IMR-90 (cell line): ENCODE data around the gene CUL9. TPM values are rescaled to one million over a fixed set of nuclear protein-coding genes. Genes with fewer than 3 reads are reported as not detected.

Source experiments
- ATAC-seq: fragments of 200-7000 bp; cut with Tn5 transposase; 2 replicates; pipeline ENCODE4 v1.9.1; 2020; ENCODE audit warnings: low read depth, mild to moderate bottlenecking, moderate library complexity
- BruUV-seq: library from RNA; stranded (reverse); fragments of 400-500 nt; replicated peaks from 2 replicates; lab custom pipeline; 2021; lab: Mats Ljungman, UMichigan
- CTCF ChIA-PET: fragments of 300-600 bp; formaldehyde crosslinking; extraction: SDS; loops from one replicate; lab custom pipeline; 2021; ENCODE audit warnings: antibody characterized with exemption; lab: Yijun Ruan, JAX
- POLR2A ChIA-PET: fragments of 300-600 bp; sonication (Branson Sonifier 250); formaldehyde crosslinking; loops from one replicate; lab custom pipeline; 2022; ENCODE audit warnings: antibody characterized with exemption; ENCODE audit not compliant: unreplicated experiment; lab: Charles Lee
- DNase-seq: peaks from one replicate; pipeline ENCODE4 v3.0.0; 2013
- H2AFZ ChIP-seq: replicated peaks from 2 replicates; pipeline ENCODE3; 2013; ENCODE audit warnings: low read length, mild to moderate bottlenecking; ENCODE audit not compliant: poor library complexity
- H2AK5ac ChIP-seq: 2 replicates; pipeline ENCODE4 v1.6.1; 2013; ENCODE audit warnings: low read depth, low read length, inconsistent platforms
- H2AK9ac ChIP-seq: replicated peaks from 2 replicates; pipeline ENCODE3; 2013; ENCODE audit warnings: mild to moderate bottlenecking, low read depth, low read length, moderate library complexity; ENCODE audit not compliant: poor library complexity
- H2BK120ac ChIP-seq: 2 replicates; pipeline ENCODE4 v1.6.1; 2013; ENCODE audit warnings: low read depth, low read length, inconsistent platforms
- H2BK15ac ChIP-seq: 3 replicates; pipeline ENCODE4 v1.6.1; 2013; ENCODE audit warnings: low read depth, low read length, inconsistent platforms
- H2BK20ac ChIP-seq: 2 replicates; pipeline ENCODE4 v1.6.1; 2013; ENCODE audit warnings: low read depth, mild to moderate bottlenecking, inconsistent platforms, low read length, moderate library complexity
- H2BK5ac ChIP-seq: 2 replicates; pipeline ENCODE4 v1.6.1; 2013; ENCODE audit warnings: mild to moderate bottlenecking, low read depth, low read length, inconsistent platforms; ENCODE audit not compliant: poor library complexity, severe bottlenecking
- H3K14ac ChIP-seq: replicated peaks from 2 replicates; pipeline ENCODE4 v1.6.1; 2013; ENCODE audit warnings: low read depth, low read length, inconsistent platforms
- H3K18ac ChIP-seq: 2 replicates; pipeline ENCODE4 v1.6.1; 2013; ENCODE audit warnings: low read depth, low read length, control low read depth
- H3K23ac ChIP-seq: 2 replicates; pipeline ENCODE4 v1.6.1; 2013; ENCODE audit warnings: low read depth, low read length, inconsistent platforms
- H3K27ac ChIP-seq: 2 replicates; pipeline ENCODE4 v1.5.1; 2013; ENCODE audit warnings: mild to moderate bottlenecking, control low read depth, low read length; ENCODE audit not compliant: insufficient read depth
- H3K27me3 ChIP-seq: 2 replicates; pipeline ENCODE4 v1.6.1; 2013; ENCODE audit warnings: low read length; ENCODE audit not compliant: control insufficient read depth, insufficient read depth
- H3K36me3 ChIP-seq: 2 replicates; pipeline ENCODE4 v1.6.1; 2013; ENCODE audit warnings: low read length, mixed read lengths; ENCODE audit not compliant: control insufficient read depth, insufficient read depth
- H3K4ac ChIP-seq: 2 replicates; pipeline ENCODE4 v1.6.1; 2013; ENCODE audit warnings: low read depth, low read length, inconsistent platforms
- H3K4me1 ChIP-seq: 2 replicates; pipeline ENCODE4 v1.6.1; 2013; ENCODE audit warnings: low read length, mixed read lengths; ENCODE audit not compliant: control insufficient read depth, insufficient read depth
- H3K4me2 ChIP-seq: 2 replicates; pipeline ENCODE4 v1.6.1; 2013; ENCODE audit warnings: low read depth, mild to moderate bottlenecking, control low read depth, low read length, moderate library complexity
- H3K4me3 ChIP-seq: 2 replicates; pipeline ENCODE4 v1.5.1; 2013; ENCODE audit warnings: low read depth, mild to moderate bottlenecking, control low read depth, low read length, moderate library complexity; ENCODE audit not compliant: insufficient read depth
- H3K56ac ChIP-seq: 2 replicates; pipeline ENCODE4 v1.6.1; 2013; ENCODE audit warnings: low read length, inconsistent platforms; ENCODE audit not compliant: insufficient read depth; ENCODE audit errors: extremely low read depth
- H3K79me1 ChIP-seq, 2 experiments: 2 replicates each; pipeline ENCODE4 v1.6.1; 2013; ENCODE audit warnings: low read length in 2 of 2, inconsistent platforms in 1 of 2, low read depth in 1 of 2
- H3K9ac ChIP-seq: 2 replicates; pipeline ENCODE4 v1.6.1; 2013; ENCODE audit warnings: low read depth, low read length, control low read depth
- H3K9me1 ChIP-seq: 2 replicates; pipeline ENCODE4 v1.6.1; 2013; ENCODE audit warnings: low read length, inconsistent platforms; ENCODE audit not compliant: insufficient read depth
- H3K9me3 ChIP-seq: 2 replicates; pipeline ENCODE4 v1.6.1; 2013; ENCODE audit warnings: low read length; ENCODE audit not compliant: control insufficient read depth, insufficient read depth
- H4K20me1 ChIP-seq: 2 replicates; pipeline ENCODE4 v1.6.1; 2013; ENCODE audit warnings: low read length, inconsistent platforms; ENCODE audit not compliant: insufficient read depth
- H4K5ac ChIP-seq: 2 replicates; pipeline ENCODE4 v1.6.1; 2013; ENCODE audit warnings: mild to moderate bottlenecking, low read depth, low read length, control low read depth
- H4K8ac ChIP-seq, 2 experiments: 2 replicates each; pipeline ENCODE4 v1.6.1; 2013; ENCODE audit warnings: low read depth in 2 of 2, low read length in 2 of 2, control low read depth in 1 of 2, inconsistent platforms in 1 of 2
- H4K91ac ChIP-seq: 2 replicates; pipeline ENCODE4 v1.6.1; 2013; ENCODE audit warnings: low read depth, low read length, inconsistent platforms; ENCODE audit not compliant: insufficient read depth
- MAFK ChIP-seq: IDR thresholded peaks from 2 replicates; pipeline ENCODE4 v1.6.1; 2012; ENCODE audit warnings: low read depth, low read length, improper control_type of control experiment
- WGBS, 2 experiments: methylation state at CpG; one replicate each; pipeline versions ENCODE4 v1.1.5 to v1.1.7; 2013; ENCODE audit warnings: missing lambda C conversion rate in 2 of 2; ENCODE audit not compliant: insufficient read length in 1 of 2; ENCODE audit errors: extremely low coverage in 2 of 2; 5-methylcytosine and 5-hydroxymethylcytosine counted together
- dilution Hi-C: fragments of 300-500 bp; cut with HindIII; formaldehyde crosslinking; loops from one replicate; pipeline ENCODE4 v1.14.3; 2018; ENCODE audit warnings: low sequenced_read_pairs; ENCODE audit not compliant: unreplicated experiment
- in situ Hi-C: fragments of 300-500 bp; cut with MboI; formaldehyde crosslinking; loops from 3 replicates; pipeline ENCODE4 v1.14.3; 2019; ENCODE audit warnings: low sequenced_read_pairs, inconsistent platforms, mixed read lengths
- intact Hi-C: fragments of 100-400 bp; cut with micrococcal nuclease; formaldehyde crosslinking; loops from 2 replicates; pipeline ENCODE4 v1.10.0; 2022
- polyA plus RNA-seq, 3 experiments: library from polyadenylated mRNA; depleted of rRNA; stranded (reverse); fragments of >200 nt; gene quantifications; 2 replicates each; pipeline ENCODE4 v1.2.3, GENCODE V29; 2012; ENCODE audit warnings: low replicate concordance in 1 of 3
- total RNA-seq: library from RNA; depleted of rRNA; stranded (reverse); fragments of >200 nt; gene quantifications from 2 replicates; pipeline ENCODE4 v1.2.3, GENCODE V29; 2012

CUL9 gene
- total and polyA plus RNA-seq, 2 of the 4 experiments (the other 2 are of a cell fraction): 7.7 to 19.5 TPM

DNA sequence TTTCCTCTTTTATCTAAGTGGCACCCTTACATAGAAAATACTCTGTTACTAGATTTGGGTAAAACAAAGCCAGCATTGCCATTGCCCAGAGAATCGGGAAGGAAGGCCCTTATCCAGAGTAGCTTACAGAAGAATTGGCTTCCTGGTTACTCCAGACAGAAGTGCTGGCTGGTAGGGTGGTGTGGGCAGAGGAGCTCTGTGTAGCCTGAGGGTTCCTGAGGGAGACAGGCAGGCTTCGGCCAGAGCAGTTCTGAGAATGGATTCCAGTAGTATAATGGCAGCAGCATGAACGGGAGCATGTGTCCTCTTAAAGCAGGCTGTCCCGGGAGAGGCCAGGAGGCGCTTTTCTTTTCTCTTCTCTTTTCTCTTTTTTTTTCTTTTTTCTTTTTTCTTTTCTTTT is 11.9 kb downstream of the CUL9 start:
- BruUV-seq: no TSS peak
- dilution Hi-C loops (no loop called here), intact Hi-C loops (no loop called here), in situ Hi-C loops (no loop called here)
- Histone ChIP-seq H4K91ac (no peak overlapping the region), H3K79me1 (peaks cover 0 to 3% of the 10 kb centered on the region in 2 experiments; a peak in 1 of 4 replicates), H3K14ac (no peak overlapping the region), H3K9ac (no peak overlapping the region), H2BK15ac (no peak overlapping the region), H4K5ac (no peak overlapping the region), H3K4ac (no peak overlapping the region), H3K9me3 (no peaks in the 10 kb centered on the region), H3K36me3 (peaks cover 44% of the 10 kb centered on the region), H2BK5ac (no peak overlapping the region), H3K27me3 (no peaks in the 10 kb centered on the region), H2AK9ac (no peak overlapping the region), H2AFZ (no peak overlapping the region), H3K4me2 (no peak overlapping the region), H3K27ac (no peak overlapping the region), H2AK5ac (no peak overlapping the region), H2BK20ac (no peak overlapping the region), H3K18ac (no peak overlapping the region), H3K23ac (no peak overlapping the region), H3K56ac (no peak overlapping the region), H4K8ac (no peak overlapping the region), H3K9me1 (no peaks in the 10 kb centered on the region), H2BK120ac (no peak overlapping the region), H3K4me1 (no peaks in the 10 kb centered on the region), H3K4me3 (no peak overlapping the region), H4K20me1 (no peaks in the 10 kb centered on the region)
- ATAC-seq (no peak), DNase-seq (no peak)
- ChIA-PET POLR2A (no interaction called here), CTCF (no interaction called here)
- no peak for TF ChIP-seq MAFK
- WGBS, 2 experiments: 93% methylated on average over 2 of the region's 5 CpGs; no CpG with 5 or more reads in 1 of the 2 experiments
